Measurements from ENCODE around the gene FUT7. TPM values are rescaled to one million over a fixed set of nuclear protein-coding genes. Genes with fewer than 3 reads are reported as not detected.

FUT7 gene
- total RNA-seq, 1 donor from 2014 or later, result 0.13 TPM

GRCh38 chr9:137009938-137010732, 21.8 kb downstream of the FUT7 start:
- peaks cover 1% of the 10 kb centered on the region for H3K36me3 Mint-ChIP-seq (ENCODE audit: unreplicated experiment)
- H3K27me3 Mint-ChIP-seq (ENCODE audit: unreplicated experiment), result no peaks in the 10 kb centered on the region
- H3K4me1 Mint-ChIP-seq (ENCODE audit: unreplicated experiment), result no peaks in the 10 kb centered on the region

DNA sequence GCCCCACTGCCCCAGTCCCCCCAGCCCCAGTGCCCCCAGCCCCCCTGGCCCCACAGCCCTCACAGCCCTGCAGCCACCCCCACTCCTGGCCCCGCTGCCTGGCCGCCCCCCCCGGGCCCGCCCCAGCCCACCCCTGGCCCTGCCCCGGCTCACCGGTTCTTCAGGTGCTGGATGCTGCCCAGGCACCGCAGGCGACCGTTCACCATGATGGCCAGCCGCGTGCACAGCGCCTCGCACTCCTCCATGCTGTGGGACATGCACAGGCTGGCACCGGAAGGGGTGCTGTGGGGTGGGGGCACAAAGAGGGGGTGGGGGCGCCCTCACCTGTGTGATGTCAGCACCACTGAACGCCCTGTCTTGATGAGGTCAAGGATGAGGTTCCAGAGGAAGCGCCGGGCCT, 22.7 kb downstream of the FUT7 start:
- Mint-ChIP-seq H3K36me3 (ENCODE audit: unreplicated experiment) (peaks cover 1% of the 10 kb centered on the region), H3K9me3 (ENCODE audit: unreplicated experiment) (no peaks in the 10 kb centered on the region), H3K4me1 (ENCODE audit: unreplicated experiment) (no peaks in the 10 kb centered on the region), H3K27ac (ENCODE audit: unreplicated experiment) (no peak overlapping the region), H3K4me3 (ENCODE audit: unreplicated experiment) (no peak overlapping the region), H3K27me3 (ENCODE audit: unreplicated experiment) (no peaks in the 10 kb centered on the region)
- no peak for DNase-seq (ENCODE audit: extremely low spot score, unreplicated experiment)
- TF ChIP-seq, protein P1, sequence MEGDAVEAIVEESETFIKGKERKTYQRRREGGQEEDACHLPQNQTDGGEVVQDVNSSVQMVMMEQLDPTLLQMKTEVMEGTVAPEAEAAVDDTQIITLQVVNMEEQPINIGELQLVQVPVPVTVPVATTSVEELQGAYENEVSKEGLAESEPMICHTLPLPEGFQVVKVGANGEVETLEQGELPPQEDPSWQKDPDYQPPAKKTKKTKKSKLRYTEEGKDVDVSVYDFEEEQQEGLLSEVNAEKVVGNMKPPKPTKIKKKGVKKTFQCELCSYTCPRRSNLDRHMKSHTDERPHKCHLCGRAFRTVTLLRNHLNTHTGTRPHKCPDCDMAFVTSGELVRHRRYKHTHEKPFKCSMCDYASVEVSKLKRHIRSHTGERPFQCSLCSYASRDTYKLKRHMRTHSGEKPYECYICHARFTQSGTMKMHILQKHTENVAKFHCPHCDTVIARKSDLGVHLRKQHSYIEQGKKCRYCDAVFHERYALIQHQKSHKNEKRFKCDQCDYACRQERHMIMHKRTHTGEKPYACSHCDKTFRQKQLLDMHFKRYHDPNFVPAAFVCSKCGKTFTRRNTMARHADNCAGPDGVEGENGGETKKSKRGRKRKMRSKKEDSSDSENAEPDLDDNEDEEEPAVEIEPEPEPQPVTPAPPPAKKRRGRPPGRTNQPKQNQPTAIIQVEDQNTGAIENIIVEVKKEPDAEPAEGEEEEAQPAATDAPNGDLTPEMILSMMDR (IDR thresholded peaks at IDR 0.05), result no peak

More at GRCh38 chr9:137009938-137010732, 21.8 kb downstream of the FUT7 start:
- no peak for DNase-seq (ENCODE audit: extremely low spot score, unreplicated experiment)
- no peak overlapping the region for H3K4me3 Mint-ChIP-seq (ENCODE audit: unreplicated experiment)
- H3K27ac Mint-ChIP-seq (ENCODE audit: unreplicated experiment), result no peak overlapping the region
- TF ChIP-seq, protein P1 (IDR thresholded peaks at IDR 0.05), result no peak
- H3K9me3 Mint-ChIP-seq (ENCODE audit: unreplicated experiment), result no peaks in the 10 kb centered on the region

DNA sequence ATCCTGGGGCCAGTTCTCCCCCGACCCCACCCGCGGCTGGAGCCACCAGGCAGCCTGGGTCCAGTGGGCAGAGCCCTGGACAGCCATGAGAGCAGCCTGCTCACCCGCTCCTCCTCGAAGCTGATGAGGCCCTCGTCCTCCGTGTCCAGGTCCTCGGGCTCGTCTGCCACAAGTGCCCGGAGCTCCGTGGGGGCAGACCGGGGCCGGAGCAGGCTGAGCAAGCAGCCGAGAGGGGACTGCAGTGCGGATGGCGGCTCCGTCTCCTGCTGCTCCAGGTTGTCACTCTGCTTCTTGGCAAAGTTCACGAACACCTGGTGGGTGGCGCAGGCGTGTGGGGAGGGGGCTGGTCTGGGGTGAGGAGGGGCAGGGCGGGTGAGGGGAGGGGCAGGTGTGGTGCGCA, 23.6 kb downstream of the FUT7 start:
- no peaks in the 10 kb centered on the region for H3K4me1 Mint-ChIP-seq (ENCODE audit: unreplicated experiment)
- no peaks in the 10 kb centered on the region for H3K27me3 Mint-ChIP-seq (ENCODE audit: unreplicated experiment)
- TF ChIP-seq, protein P1 (IDR thresholded peaks at IDR 0.05), result no peak
- no peaks in the 10 kb centered on the region for H3K9me3 Mint-ChIP-seq (ENCODE audit: unreplicated experiment)
- DNase-seq (ENCODE audit: extremely low spot score, unreplicated experiment), result no peak
- no peaks in the 10 kb centered on the region for H3K36me3 Mint-ChIP-seq (ENCODE audit: unreplicated experiment)
- no peak overlapping the region for H3K27ac Mint-ChIP-seq (ENCODE audit: unreplicated experiment)
- H3K4me3 Mint-ChIP-seq (ENCODE audit: unreplicated experiment), result no peak overlapping the region

DNA sequence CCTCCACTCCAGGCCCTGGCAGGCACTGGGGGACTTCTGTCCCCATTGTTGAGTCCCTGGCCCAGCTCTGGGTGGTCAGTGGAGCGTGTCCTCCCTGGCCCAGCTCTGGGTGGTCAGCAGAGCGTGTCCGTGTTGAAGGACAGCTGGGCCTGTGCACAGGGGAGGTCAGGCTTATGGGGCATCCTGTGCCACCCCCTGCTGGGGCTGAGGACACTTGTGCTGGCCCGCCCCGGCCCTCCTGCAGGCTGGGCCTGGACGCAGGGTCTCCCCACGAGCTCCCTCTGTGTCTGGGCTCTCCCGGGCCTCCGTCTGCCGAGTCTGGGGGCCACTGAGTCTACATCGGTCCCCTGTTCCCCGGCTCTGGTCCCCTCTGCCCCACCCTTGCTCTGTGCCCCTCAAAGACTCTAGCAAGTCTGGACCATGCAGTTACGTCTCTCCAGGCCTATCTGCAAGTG, 24.0 kb downstream of the FUT7 start:
- TF ChIP-seq, protein P1 (IDR thresholded peaks at IDR 0.05), result no peak
- no peak for DNase-seq (ENCODE audit: extremely low spot score, unreplicated experiment)
- Mint-ChIP-seq H3K9me3 (ENCODE audit: unreplicated experiment) (no peaks in the 10 kb centered on the region), H3K4me3 (ENCODE audit: unreplicated experiment) (no peak overlapping the region), H3K27ac (ENCODE audit: unreplicated experiment) (no peak overlapping the region), H3K27me3 (ENCODE audit: unreplicated experiment) (no peaks in the 10 kb centered on the region), H3K4me1 (ENCODE audit: unreplicated experiment) (no peaks in the 10 kb centered on the region), H3K36me3 (ENCODE audit: unreplicated experiment) (no peaks in the 10 kb centered on the region)

DNA sequence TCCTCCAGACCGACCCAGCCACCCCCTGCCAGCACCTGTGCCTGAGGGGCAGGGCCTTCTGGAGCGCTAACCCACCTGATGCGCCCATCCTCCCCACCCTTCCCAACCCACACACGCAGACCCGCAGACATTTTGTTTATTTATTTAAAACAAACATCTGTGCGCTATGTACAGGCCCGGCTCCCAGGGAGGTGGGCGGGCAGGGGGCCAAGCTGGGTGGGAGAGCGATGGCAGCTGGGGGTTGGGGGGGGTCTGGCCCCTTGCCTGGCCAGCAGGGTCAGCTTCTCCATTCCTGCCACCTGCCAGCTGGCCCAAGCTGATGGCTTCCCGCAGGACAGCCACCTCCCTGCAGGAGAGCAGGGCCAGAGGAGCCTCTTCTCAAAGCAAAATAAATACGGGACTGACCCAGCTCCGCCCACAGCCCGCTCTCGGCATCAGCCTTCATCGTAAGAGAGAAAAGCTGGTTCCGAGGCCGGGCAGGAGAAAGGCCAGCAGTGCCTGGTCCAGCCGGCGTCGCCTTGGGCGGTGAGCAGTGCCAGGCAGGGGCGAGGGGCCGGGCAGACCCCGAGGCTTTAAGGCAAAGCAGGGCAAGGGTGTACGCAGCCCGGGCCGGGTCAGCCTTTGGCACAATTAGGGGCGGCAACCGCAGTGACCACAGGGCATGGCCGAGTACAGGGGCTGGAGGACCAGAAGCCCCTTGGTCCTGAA, 24.6 kb downstream of the FUT7 start:
- TF ChIP-seq, protein P1 (IDR thresholded peaks at IDR 0.05), result no peak

More for the DNA sequence above, 24.6 kb downstream of the FUT7 start:
- Mint-ChIP-seq H3K4me3 (ENCODE audit: unreplicated experiment) (no peak overlapping the region), H3K9me3 (ENCODE audit: unreplicated experiment) (no peaks in the 10 kb centered on the region), H3K4me1 (ENCODE audit: unreplicated experiment) (no peaks in the 10 kb centered on the region), H3K27me3 (ENCODE audit: unreplicated experiment) (no peaks in the 10 kb centered on the region), H3K27ac (ENCODE audit: unreplicated experiment) (no peak overlapping the region), H3K36me3 (ENCODE audit: unreplicated experiment) (no peaks in the 10 kb centered on the region)
- DNase-seq (ENCODE audit: extremely low spot score, unreplicated experiment), result no peak
